ENCODE measurements around the gene KIF16B.

DNA sequence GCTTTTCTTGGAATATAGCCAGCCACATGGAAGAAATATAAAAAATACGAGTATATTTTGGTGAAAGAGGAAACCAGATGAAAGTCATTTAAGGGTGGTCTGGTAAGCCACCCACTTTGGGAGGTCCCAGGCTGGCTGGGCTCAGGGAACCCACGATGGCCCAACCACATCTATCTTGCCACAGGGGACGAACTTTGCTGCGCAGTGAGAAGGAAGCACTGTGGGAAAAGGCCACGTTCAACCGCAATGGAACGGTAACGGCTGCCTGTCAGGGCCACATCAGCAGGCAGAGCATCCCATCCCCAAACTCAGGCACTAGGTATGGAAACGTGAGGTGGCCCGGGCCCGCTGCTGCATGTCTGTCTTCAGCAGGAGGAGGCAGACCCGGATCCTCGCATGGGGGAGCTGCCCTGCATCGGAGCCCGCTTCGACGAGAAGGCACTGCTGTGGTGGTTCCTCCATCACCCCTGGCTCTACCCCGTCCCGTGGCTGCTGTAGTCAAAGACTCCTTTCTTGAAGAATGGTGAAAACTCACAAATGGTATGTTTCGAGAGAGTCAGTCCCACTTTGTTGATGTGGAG, 300.4 kb downstream of the KIF16B start:
- TF ChIP-seq ZNF138 (CRISPR knock-in tag; conservative IDR thresholded peaks at IDR 0.05): no peak
- no peak for TF ChIP-seq MLX (CRISPR knock-in tag; IDR thresholded peaks at IDR 0.05)
- TF ChIP-seq ELF4 (CRISPR knock-in tag; IDR thresholded peaks at IDR 0.05; ENCODE audit: low read depth): no peak
- TF ChIP-seq FOXP4 (CRISPR knock-in tag; IDR thresholded peaks at IDR 0.05): no peak
- TF ChIP-seq, protein P1, sequence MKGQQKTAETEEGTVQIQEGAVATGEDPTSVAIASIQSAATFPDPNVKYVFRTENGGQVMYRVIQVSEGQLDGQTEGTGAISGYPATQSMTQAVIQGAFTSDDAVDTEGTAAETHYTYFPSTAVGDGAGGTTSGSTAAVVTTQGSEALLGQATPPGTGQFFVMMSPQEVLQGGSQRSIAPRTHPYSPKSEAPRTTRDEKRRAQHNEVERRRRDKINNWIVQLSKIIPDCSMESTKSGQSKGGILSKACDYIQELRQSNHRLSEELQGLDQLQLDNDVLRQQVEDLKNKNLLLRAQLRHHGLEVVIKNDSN (CRISPR knock-in tag; IDR thresholded peaks at IDR 0.05): no peak
- no peak for TF ChIP-seq ZNF416 (CRISPR knock-in tag; IDR thresholded peaks at IDR 0.05)
- TF ChIP-seq, protein P2, sequence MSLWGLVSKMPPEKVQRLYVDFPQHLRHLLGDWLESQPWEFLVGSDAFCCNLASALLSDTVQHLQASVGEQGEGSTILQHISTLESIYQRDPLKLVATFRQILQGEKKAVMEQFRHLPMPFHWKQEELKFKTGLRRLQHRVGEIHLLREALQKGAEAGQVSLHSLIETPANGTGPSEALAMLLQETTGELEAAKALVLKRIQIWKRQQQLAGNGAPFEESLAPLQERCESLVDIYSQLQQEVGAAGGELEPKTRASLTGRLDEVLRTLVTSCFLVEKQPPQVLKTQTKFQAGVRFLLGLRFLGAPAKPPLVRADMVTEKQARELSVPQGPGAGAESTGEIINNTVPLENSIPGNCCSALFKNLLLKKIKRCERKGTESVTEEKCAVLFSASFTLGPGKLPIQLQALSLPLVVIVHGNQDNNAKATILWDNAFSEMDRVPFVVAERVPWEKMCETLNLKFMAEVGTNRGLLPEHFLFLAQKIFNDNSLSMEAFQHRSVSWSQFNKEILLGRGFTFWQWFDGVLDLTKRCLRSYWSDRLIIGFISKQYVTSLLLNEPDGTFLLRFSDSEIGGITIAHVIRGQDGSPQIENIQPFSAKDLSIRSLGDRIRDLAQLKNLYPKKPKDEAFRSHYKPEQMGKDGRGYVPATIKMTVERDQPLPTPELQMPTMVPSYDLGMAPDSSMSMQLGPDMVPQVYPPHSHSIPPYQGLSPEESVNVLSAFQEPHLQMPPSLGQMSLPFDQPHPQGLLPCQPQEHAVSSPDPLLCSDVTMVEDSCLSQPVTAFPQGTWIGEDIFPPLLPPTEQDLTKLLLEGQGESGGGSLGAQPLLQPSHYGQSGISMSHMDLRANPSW (CRISPR knock-in tag; conservative IDR thresholded peaks at IDR 0.05; ENCODE audit: low read depth): no peak
- no peak for TF ChIP-seq CTCF (IDR thresholded peaks at IDR 0.05)
- no peak for TF ChIP-seq NFYB (CRISPR knock-in tag; conservative IDR thresholded peaks at IDR 0.05; ENCODE audit: low read depth)
- no peak for TF ChIP-seq ZNF232 (CRISPR knock-in tag; IDR thresholded peaks at IDR 0.05)

Measured in WTC11 (cell line).